NCI-H345 treated with DMSO at 0.1 percent for 48 hours (cell line): ENCODE measurements around the gene BROX.
"Not testable (repeated sequence)": the region's sequence is repeated elsewhere in the genome, so short reads cannot be mapped to it uniquely, and the experiment has no call there.

Source experiments
- DNase-seq: peaks from one replicate; lab custom pipeline; 2025; ENCODE audit not compliant: unreplicated experiment; lab: John Stamatoyannopoulos, UW

Gene BROX

DNA sequence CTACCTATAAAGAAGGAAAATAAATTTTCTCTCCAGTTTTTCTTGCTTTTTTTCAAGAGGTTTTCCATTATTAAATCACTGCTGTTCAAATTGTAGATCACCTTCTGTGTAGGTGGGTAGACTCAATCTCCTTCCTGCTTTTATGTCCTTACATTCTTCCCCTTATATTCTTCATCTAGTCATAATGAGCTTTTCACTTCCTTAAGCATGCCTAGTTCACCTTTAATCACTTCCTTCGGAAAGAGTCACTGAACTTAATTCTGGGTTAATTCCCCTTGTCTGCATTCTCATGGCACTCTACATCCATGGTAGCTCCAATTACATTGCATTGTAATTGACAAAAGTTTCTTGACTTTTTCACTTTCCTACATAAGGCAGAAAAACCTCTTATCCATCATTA, 18.5 kb downstream of the BROX start:
- no peak for DNase-seq

DNA sequence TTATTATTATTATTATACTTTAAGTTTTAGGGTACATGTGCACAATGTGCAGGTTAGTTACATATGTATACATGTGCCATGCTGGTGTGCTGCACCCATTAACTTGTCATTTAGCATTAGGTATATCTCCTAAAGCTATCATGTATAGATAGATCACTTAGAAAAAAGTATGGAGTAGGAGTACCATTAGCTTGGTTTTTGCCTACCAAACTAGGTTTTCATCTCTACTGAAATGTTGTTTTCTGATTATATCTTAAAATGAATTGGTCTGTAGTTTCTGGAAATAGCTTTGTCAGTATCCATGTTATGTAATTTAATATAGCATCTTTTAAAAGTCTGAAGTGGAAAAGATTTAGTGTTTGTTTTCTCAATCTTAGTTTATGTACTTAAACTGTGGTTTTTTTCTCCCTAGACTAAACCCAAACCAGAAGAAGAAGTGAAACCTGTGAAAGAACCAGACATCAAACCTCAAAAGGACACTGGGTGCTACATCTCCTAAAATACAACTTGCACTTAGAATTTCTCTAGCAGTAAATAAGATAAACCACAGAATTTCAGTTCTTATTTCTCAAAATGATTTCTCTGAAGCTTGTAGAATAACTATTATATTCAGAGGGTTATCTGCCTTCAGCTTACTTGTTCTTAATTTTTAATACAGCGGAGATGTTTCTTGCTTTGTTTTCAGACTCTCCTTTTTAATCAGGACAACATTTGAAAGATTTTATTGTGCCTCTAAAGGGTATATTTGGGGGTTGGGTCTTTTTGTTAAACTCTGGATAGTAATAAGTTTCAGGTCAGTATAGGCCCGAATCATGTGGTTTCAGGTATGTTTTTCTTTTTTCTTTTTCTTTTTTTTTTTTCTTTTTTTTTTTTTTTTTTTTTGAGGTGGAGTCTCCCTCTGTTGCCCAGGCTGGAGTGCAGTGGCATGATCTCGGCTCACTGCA, 20.1 kb downstream of the BROX start:
- no peak for DNase-seq

DNA sequence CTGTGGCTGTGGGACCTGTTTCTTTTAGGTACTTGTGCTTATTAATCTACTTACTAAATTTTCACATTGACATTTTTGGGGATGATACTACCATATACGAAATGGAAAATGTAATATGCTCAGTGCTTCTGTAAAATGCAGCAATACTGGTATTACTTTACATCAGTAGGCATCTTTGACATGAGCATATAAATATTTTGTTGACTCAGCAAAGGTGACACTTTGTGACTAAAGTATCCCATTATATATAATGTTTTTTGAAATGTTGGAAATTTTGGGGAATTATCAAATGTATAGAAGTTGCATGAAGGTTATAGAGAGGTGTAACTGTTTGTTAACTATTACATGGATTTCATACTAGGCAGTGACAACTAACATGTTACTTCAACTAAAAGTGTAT, 22.4 kb downstream of the BROX start:
- no peak for DNase-seq

DNA sequence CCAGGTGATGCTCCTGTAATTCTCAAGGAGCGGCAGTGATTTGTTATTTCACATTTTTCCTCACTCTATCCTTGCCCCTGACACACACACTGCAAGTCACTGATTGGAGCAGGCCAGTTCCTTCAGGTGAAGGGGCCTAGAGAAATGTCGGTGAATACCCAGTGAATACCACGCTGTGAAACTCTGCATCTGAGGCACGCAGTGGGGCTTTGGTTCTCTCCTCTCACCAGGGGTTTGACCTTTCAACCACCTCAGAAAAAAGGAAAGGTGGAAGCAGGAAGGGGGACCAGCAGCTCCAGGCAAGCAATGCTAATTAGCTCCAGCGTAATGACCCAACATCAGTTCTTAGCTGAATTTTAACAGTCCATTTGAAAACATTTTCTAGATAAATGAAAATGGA, 24.1 kb downstream of the BROX start:
- no peak for DNase-seq

DNA sequence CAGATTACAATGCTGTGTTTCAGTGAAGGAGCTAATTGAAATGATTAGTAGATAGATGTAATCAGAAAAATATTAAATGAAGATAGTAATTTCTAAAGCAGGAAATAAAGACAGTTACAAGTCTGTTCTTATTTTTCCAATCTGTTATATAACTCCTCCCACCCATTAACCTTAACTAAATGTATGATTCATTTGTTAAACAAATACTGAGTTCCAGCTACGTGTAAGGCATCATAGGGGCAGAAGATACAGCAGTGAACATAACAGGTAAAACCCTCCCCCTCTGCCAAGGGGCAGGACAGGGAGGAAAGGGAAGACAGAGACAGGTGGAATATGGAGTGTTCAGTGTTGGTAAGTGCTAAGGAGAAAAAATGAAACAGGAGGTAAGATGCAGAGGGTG, 24.6 kb downstream of the BROX start, which contains the start of gene FAM177B:
Gene FAM177B, plus strand, starts transcription at position 231 of the 400 bp plus-strand sequence. CDS start 9,344 bp downstream, outside the sequence.
- no peak for DNase-seq

DNA sequence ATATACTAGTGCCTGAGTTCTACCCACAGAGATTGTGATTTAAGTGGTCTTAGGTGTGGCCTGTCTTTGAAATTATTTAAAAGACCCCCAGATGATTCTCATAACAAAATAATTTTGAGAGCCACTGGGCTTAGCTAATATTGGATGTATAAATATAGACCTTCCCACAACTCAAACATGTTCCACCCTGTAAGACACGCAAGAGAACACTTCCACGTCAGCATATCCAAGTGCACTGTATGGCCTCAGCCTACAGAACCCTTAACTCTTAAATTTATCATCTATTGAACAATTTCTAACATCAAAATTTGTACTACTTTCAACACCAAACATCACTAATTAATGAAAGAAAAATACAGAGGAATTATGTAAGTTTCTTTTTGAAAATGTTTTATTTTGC, 27.1 kb downstream of the BROX start:
- no peak for DNase-seq

DNA sequence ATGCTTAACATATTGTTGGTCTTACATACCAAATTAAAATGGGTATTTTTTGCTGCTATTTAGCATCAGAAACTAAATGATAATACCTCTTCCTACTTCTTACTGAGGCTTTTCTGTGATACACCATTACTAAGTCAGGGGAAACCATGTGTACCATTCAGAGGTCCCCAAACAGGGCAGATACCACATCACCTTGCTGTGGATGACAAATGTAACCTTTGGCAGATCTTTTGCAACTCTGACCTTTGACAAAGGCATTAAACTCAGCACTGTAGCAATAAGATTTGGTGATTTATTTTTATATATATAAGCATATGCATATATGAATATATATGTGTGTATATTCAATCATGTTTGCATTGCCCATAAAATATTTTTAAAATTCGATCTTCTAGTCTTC, 27.6 kb downstream of the BROX start:
- no peak for DNase-seq

DNA sequence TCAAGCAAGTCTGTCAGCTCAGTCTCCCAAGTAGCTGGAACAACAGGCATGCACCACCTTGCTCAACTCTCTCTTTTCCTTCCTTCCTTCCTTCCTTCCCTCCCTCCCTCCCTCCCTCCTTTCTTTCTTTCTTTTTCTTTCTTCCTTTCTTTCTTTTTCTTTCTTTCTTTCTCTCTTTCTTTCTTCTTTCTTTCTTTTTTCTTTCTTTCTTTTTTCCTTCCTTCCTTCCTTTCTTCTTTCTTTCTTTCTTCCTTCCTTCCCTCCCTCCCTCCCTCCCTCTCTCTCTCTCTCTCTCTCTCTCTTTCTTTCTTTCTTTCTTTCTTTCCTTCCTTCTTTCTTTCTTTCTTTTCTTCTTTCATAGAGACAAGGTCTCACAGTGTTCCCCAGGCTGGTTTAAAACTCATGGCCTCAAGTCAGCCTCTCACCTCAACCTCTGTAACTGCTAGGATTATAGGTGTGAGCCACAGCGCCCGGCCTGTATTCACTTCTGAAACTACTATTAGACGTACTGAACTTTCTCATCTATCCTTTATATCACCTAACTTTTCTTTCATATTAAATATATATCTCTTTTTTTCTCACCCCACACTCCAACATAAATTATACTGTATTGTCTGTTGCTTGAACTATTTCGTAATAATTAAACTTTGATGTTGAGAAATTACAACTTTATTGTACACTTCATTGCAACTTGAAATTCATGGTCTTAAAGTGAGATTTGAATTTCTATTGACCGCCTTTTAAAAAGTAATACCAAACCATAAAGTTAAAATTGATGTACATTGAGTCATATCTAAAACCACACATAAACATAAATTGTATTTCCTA, 29.5 kb downstream of the BROX start:
- not testable (repeated sequence) for DNase-seq

DNA sequence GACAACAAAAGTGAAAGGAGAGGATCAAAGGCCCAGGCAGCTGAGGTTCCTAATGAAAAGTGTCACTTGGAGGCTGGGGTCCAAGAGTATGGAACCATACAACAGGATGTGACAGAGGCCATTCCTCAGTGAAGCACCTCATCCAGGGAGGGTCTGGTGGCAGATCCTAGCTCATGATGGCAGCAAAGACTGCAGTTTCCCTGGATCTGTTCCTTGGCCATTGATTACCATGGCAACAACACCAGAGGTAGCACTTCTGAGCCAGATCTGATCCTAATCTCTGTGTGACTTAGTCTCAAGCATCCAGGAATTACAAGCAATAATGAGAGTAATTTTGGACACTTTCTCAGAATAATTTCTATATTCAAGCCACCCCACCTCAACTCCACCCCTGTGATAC, 37.6 kb downstream of the BROX start:
- no peak for DNase-seq

DNA sequence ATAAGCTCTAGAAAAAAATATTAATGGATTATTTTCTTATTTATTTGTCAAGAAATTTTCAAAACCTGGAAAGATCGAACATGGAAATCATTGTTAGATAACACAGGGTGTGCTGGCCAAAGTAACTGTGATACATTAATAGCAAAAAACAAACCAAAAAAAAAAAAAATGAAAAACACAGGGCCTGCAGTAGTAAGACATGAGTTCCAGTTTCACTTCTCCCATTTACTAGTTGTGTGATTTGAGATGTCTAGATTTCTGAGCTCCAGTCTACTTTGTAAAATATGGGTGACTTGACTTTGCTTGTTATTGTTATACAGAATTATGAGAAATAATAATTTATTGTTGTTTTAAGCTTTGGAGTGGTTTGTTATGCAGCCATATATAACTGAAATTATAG, 38.3 kb downstream of the BROX start:
- DNase-seq = no peak

DNA sequence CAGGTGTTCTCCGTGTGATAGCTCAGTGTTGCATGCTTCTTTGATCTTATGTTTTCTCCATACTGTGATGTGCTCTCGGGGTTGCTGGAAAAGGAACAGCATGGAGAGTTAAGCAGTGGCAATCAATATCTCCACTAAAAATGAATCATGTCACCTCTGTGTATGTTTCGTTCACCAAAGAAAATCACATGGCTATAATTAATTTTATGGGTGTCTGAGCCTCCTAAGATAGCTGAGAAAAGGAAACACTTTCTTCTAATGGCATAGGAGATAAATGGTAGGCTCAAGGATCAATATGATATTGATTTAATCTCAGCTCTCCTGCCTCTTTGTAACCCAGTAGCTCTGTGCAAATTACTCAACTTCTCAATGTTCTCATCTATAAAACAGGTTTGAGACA, 38.9 kb downstream of the BROX start:
- DNase-seq = no peak

DNA sequence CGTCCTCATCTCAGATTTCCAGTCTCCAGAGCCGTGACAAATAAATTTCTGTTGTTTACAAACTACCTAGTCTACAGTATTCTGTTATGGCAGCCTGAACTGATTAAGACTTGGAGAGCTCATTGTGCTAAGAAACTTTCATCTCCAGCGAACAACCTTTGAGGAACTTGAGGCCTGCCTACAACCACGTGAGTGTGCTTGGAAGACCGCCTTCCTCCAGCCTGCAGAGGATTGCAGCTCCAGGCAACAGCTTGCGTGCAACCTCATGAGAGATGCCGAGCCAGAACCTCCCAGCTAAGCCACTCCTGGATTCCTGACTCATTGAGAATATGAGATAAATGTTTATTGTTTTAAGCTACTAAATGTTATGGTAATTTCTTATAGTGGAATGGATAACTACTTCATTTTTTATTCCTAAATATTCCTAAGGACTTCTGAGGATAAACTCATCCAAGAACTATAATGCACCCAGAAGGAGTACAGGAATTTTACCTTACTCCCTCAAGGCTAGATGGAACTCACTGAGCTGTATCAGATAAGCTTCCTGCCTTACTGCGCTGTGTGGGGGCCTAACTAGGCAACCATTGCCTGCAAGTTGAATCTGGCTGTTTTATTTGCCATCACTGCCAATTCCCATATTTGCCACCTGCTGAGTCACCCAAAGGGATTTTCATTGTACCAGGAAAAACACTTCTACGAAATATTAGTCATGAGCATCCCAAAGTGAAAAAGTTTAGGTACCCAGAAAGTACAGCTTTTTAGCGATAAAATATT, 42.2 kb downstream of the BROX start:
- DNase-seq = no peak

DNA sequence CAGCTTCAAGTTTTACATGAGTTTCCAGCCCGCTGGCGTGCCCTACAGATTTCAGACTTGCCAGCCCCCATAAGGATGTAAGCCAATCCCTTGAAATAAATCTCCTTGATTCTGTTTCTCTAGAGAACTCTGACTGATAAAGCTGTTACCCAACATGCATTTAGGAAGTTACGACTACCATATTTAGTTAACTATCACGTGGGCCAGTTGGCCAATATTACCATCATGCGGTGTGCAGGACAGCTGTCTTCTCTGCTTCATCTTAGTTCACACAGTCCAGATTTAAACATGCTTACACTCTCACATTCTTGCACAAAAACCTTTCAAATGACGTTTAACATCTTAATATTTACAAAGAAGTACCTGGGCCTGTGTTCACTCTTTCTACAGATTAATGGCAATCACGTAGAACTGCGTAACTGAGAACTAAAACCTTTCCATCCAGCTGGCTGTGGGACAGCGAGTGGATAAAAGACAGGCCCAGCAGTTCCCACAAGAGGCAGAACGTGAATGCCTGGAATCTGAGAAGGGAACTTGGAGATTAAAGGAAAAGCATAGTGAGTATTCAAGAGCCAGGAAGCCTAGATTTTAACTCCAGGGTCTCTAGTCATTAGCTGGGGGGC, 45.4 kb downstream of the BROX start:
- DNase-seq = no peak

DNA sequence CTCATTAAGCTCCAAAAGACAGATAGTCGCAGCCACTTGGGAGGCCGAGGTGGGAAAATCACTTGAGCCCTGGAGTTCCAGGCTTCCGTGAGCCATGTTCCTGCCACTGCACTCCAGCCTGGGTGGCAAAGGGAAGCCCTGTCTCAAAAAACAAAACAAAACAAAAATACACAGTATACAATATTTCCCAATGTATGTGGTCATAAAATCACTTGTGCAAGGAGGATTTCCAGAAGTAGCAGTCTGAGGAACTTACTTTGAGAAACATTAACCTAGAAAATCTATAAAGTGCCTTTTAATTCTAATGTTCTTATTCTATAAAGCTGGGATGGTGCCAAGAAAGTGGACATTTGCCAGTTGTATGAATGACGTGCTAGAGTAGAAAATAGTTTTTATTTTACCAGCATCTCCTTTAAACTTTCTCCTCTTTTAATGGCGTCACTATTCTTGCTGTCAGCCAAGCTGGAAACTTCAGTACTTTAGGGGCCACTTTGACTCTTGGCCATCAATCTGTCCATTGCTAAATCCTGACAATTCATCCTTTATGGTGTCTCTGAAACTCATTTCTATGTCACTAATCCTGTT, 47.2 kb downstream of the BROX start:
- no peak for DNase-seq

DNA sequence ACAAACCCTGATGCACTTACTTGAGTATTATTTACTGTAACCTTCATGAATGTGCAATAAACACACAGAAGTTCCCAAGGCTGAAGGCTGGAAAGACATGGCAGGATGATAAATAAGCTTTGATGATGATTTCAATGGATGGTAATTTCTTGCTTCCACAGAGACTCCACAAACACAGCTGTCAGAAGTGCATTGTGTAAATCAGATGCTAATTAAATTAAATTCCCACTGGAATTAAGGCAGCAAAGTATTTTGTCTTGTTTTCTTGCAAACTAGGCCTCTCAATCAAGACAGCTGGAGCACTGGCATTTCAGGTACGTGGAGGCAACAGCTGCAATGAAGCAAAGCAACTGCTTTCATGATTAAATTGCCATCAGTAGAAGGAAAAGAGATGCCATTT, 48.7 kb downstream of the BROX start:
- DNase-seq = no peak

DNA sequence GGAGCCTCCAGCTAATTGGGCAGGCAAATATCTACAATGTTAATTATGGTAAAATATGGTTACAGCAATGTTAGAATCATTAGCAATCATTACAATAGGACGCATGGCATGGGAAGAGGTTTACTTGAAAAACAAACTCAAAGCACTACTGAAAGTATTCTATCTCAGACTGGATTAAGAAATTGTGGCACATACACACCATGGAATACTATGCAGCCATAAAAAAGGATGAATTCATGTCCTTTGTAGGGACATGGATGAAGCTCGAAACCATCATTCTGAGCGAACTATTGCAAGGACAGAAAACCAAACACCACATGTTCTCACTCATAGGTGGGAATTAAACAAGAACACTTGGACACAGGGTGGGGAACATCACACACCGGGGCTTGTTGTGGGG, 49.8 kb downstream of the BROX start:
- not testable (repeated sequence) for DNase-seq

DNA sequence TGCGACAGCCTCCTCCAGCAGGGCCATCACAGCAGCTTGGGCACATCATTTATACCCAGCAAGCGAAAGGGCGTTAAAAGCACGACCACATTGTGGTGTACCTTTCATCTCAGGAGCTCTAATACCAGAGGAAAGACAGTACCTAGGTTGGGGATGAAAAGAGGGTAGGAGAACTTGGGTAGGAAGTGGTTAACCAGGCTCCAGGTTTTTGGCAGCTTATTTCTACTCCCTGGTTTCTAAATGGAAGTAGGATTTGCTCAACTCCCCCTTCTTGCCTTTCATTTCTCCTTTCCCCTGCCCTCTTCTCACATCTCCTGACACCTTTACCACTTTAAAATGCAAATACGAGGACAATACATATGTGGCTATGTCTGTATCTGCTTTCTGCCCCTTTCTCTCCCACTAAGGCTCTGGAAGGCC, 54.8 kb downstream of the BROX start:
- no peak for DNase-seq

DNA sequence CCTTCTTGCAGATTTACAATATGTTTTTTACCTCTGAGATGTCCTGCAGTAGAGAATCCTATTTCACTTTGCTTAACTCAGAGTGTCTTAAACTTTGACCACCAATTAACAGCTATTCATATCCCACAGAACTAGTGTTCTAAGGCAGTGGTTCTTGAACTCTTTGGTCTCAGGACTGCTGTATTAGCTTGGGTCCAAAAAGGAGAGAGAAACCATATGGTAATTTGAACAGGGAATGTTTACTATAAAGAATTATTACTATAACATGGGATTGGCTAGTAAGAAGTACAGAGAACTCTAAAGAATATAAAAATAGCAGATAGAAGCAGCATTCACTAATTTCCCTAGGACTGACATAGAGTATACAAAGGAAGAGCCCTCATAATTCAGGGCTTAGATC, 56.2 kb downstream of the BROX start:
- no peak for DNase-seq

DNA sequence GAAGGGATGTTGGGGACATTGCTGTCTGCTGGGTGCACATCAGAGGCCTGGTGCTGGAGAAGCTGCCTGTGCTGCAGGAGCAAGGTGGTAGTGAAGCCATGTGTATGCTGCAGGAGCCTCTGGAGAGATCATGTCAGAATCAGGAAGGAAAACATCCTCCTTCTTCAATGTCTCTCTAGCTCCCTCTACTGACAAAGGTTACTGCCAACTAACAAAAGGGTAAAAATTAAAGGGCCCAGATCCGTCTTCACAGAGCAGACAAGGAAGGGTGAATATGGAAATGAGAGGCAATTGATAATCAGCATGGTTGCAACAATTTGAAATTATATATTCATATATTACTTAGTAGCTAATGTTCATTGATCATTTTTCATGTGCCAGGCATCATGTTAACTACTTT, 56.8 kb downstream of the BROX start:
- DNase-seq = no peak

DNA sequence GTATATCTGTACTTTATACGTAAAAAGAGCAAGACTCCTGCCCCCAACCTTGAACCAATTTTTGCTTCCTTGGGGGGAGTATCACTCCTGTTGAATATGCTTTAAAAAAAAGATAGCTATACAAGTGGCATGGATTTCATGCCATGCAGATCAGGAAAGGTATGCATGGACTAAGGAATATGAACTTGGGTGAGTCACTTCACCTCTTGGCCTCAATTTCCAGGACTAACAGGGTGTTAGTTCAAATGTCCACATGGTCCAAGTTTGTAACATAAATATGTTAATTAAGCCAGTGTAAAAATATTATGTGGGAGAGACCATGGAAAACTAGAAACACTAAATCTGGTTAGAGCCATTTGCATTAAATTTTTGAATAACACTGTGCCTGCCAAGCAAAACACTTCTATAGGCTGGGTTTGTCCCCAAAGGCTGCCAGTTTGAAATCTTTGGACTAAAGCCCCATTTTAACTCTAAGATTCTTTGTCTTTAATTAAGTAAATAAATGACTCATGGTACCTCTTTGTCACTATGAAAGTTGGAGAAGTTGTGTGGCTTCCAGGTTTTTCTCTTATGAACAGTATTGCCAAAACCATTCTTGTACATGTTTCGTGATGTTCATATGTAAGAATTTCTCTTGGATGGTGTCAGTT, 57.7 kb downstream of the BROX start:
- DNase-seq = no peak
